RKO (cell line): ENCODE measurements around the gene C7orf33.

Experiments
- DNase-seq: peaks from one replicate; pipeline ENCODE4 v3.0.0-alpha.2; 2016; ENCODE audit warnings: low spot score

C7orf33 gene

GRCh38 chr7:148628011-148628410, 37.4 kb downstream of the C7orf33 start:
- DNase-seq: no peak

GRCh38 chr7:148630078-148630477, 39.5 kb downstream of the C7orf33 start:
- no peak for DNase-seq

GRCh38 chr7:148633761-148634160, 43.2 kb downstream of the C7orf33 start:
- DNase-seq: no peak

- no peak for DNase-seq
Observed at GRCh38 chr7:148637094-148637493, 46.5 kb downstream of the C7orf33 start.

GRCh38 chr7:148645898-148646297, 55.3 kb downstream of the C7orf33 start:
- no peak for DNase-seq

GRCh38 chr7:148650232-148650858, 59.8 kb downstream of the C7orf33 start:
- DNase-seq: no peak

- DNase-seq: no peak
Observed at GRCh38 chr7:148652773-148653172, 62.2 kb downstream of the C7orf33 start.

GRCh38 chr7:148657929-148658328, 67.4 kb downstream of the C7orf33 start:
- DNase-seq: no peak

- no peak for DNase-seq
Observed at GRCh38 chr7:148661471-148661870, 70.9 kb downstream of the C7orf33 start.

- DNase-seq: no peak
Observed at GRCh38 chr7:148662646-148663045, 72.1 kb downstream of the C7orf33 start.

GRCh38 chr7:148664324-148664723, 73.8 kb downstream of the C7orf33 start:
- DNase-seq: no peak

- no peak for DNase-seq
Observed at GRCh38 chr7:148665221-148665620, 74.7 kb downstream of the C7orf33 start.
